ENCODE data around the gene GMPR.

Gene GMPR

GRCh38 chr6:16274885-16275589 is 36.6 kb downstream of the GMPR start:
- no peak for DNase-seq

DNA sequence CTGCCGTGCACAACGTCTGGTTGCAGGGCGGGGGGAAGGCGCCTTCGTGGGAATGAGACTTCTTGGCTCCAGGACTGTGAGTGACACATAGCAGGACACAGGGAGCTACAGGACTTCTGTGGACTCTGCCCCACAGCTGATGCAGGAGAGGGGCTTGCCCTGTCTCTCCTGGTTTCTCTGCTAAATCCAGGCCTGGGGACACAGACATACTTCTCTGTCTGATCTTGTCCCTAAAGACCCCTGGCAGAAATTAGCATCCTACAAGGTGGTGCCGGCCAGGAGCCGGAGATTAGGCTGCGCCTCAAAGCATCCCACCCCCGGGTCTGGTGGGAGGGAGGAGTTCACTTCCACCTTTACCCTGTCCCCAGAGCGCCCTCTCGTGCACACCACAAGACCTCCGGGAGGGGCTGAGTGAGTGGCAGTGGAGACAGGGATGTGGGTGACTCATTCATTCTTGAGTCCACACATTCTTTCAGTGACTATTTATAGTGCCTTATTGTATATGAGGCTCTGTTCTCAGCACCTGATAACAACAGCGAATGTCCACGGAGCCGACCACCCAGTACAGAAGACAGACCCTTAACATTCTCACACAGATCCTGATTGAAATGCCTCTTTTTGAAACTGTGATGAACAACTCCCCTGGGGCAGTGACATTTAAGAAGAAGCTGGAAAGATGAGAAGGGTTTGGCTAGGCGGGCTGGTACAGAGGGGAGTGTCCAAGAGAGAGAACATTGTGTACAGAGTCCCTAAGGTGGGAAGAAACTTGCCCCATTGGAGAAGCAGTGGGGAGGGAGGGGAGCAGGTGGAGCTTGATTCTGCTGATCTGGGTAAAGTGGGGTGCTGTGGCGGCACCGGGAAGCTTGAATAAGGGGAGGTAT is 39.0 kb downstream of the GMPR start:
- DNase-seq: no peak

DNA sequence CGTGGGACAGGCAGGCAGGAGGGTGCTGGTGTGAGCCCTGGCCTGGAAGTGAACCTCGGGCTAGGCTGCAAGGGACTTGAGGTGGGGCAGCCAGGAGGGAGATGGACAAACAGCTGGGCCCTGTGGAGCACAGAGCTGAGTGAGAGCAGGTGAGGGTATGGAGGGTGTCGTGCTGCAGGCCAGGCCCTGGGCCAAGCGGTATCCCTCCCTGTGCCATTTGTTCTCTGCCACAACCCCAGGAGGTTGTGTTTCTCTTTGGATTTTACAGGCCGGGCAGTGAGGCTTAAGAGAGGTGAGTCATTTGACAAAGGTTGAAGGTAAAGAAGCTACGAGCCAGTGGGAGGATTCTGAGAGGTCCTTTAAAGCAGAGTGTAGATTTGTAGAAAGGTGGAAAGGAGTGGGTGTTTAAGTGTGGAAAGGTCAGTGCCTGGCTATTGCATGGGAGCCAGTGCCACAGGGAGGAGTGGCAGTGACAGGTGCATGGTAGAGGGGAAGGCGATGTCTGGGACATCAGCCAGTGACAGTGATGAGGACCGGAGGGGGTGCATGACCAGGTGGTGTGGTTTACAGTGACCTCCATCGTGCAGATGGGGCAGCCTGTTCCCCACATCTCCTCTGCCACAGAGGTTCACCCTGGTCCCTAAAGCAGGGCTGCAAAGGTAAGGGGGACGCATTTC is 39.8 kb downstream of the GMPR start:
- no peak for DNase-seq

DNA sequence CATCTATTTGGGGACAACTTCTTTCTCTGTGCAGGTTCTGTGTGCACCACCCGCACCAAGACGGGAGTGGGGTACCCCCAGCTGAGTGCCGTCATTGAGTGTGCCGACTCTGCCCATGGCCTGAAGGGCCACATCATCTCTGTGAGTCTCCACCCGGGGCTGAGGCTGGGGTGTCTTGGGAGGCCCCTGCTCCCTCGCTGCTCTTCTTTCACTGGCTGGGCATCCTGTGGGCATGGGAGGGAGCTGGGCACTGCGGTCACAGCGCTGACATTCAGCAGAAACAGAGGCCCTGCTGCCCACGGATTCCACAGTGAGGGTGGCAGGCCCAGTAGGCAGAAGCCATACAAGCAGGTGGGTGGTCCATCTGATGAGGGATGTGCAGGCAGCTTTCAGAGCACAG is 40.4 kb downstream of the GMPR start:
- DNase-seq: no peak

DNA sequence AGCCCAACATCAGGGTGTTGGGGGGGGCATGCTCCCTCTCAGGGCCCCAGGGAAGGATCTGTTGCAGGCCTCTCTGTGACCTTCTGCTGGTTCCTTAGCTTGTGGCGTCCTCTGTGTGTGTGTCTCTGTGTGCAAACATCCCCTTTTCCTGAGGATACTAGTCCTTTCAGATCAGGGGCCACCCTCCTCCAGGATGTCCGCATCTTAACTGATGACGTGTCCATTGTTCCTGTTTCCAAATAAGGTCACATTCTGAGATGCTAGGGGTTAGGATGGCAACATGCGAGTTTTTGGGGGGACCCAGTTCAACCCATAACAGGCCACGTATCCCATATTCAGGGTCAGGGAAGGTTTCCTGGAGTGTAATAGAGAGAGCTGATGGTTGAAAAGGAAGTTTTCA is 40.9 kb downstream of the GMPR start:
- no peak for DNase-seq

- DNase-seq: no peak
These were observed 44.0 kb downstream of the GMPR start for GRCh38 chr6:16282370-16282769.

GRCh38 chr6:16284472-16284871 is 46.1 kb downstream of the GMPR start:
- no peak for DNase-seq

- DNase-seq: no peak
These were observed 47.2 kb downstream of the GMPR start for GRCh38 chr6:16285467-16286150.

DNA sequence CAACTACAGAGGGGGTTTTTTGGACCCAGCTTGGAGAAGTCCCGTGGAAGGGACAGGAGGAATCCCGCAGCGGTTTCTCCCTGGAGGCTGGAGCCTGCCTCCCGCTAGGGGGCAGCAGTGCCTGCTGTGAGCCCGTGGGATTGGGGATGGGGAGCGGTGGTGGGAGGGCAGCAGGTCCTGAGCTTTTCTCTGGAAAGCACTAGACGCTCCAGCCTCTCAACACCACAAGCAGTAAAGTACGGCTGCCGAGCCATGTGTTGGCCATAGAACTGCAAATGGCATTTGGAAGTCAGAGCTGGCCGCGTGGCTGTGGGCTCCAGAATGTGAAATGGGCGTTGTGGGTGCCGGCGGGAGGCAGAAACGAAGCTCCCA is 47.8 kb downstream of the GMPR start:
- DNase-seq: peak in 1 of 2 experiments; percentile 35

DNA sequence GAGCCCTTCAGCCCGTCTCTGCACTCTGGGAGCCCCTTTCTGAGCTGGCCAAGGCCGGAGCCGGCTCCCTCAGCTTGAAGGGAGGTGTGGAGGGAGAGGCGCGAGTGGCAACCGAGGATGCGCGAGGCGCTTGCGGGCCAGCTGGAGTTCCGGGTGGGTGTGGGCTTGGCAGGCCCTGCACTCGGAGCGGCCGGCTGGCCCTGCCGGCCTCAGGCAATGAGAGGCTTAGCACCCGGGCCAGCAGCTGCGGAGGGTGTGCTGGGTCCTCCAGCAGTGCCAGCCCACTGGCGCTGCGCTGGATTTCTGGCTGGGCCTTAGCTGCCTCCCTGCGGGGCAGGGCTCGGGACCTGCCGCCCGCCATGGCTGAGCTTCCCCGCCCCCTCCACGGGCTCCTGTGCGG is 49.8 kb downstream of the GMPR start:
- no peak for DNase-seq

- DNase-seq: no peak
These were observed 53.4 kb downstream of the GMPR start for GRCh38 chr6:16291739-16292138.

GRCh38 chr6:16292432-16292831 is 54.0 kb downstream of the GMPR start:
- no peak for DNase-seq

GRCh38 chr6:16292942-16293341 is 54.6 kb downstream of the GMPR start:
- no peak for DNase-seq

DNA sequence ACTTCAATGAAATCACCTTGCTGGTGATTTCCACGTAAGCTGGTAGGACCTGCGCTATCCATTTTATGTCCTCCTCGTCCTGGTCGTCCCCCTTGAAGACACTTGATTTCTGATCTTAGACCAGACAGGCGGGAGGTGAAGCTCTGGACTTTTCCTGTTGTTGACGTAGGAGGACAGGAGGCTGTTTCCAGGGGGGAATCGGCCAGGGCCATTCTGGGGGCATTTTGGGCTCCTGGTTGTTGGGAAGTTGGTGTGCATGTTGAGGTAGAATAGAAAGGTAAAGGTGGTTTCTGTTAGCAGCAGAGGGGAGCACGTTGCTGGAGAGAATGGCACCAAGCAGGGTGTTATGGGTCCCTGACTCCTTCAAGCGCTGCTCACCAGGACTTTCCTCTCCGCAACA is 56.0 kb downstream of the GMPR start:
- DNase-seq: no peak

DNA sequence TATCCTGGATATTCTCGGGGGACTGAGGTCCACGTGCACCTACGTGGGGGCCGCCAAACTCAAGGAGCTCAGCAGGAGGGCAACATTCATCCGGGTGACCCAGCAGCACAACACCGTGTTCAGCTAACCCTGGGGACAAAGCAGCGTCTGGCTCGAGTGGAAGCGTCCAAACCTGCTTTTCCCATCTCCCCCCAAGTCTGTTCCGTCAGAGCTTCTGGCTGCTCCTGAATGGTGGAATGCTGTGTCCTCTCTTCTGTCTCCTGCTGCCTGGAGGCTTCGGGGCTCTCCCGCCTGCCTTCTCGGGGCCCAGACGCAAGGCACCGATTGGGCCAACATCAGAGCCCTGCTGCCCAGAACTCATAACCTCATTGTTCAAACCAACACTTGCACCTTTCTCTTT is 56.7 kb downstream of the GMPR start:
- DNase-seq: no peak

- DNase-seq: no peak
These were observed 57.1 kb downstream of the GMPR start for GRCh38 chr6:16295471-16295870.

DNA sequence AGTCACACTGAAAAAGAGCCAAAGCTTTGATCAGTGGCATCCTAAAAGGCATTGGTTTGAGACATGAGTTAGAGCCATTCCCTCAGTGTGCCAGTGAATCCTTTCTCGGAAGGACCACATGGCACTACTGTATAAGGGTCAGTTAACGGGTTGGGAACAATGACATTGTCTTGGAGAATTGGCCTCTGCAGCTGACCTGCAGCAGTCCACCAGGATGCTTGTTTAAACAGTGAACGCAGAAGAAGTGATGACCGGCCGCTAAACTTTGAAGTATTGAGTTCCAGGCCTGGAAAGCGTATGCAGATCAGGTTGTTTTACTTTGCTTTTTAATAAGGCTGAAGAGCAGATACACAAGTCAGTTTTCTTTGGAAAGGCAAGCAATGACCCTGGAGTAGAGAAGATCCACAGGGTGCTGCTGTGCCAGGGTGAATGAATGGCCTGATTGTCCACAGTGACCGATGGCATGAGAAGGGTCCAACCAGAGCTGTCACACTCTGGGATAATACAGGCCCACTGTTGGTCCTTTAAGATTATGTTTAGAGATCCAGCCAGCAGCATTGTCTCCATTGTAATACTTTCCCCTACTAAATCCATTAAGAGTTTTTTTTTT is 57.8 kb downstream of the GMPR start:
- no peak for DNase-seq

DNA sequence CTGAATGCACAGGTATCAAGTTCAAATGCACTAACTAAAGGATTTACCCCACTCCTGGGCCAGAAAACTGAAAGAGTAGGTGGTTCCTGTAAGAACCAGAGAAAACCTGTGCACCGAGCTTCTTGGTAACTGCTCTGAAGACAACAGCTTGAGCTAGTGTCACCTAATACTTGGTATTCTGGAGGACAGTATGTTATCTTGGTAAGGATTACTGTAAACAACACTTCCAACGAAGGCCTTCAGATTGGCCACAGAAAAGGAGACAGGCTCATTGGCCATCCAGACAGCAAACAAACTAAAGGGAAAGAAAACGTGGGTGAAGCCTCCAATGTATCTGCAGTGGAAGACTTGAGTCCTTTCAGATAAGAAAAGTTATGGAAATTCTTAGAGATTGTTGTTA is 61.5 kb downstream of the GMPR start:
- DNase-seq: no peak

- no peak for DNase-seq
These were observed 63.1 kb downstream of the GMPR start for GRCh38 chr6:16301511-16301910.

DNA sequence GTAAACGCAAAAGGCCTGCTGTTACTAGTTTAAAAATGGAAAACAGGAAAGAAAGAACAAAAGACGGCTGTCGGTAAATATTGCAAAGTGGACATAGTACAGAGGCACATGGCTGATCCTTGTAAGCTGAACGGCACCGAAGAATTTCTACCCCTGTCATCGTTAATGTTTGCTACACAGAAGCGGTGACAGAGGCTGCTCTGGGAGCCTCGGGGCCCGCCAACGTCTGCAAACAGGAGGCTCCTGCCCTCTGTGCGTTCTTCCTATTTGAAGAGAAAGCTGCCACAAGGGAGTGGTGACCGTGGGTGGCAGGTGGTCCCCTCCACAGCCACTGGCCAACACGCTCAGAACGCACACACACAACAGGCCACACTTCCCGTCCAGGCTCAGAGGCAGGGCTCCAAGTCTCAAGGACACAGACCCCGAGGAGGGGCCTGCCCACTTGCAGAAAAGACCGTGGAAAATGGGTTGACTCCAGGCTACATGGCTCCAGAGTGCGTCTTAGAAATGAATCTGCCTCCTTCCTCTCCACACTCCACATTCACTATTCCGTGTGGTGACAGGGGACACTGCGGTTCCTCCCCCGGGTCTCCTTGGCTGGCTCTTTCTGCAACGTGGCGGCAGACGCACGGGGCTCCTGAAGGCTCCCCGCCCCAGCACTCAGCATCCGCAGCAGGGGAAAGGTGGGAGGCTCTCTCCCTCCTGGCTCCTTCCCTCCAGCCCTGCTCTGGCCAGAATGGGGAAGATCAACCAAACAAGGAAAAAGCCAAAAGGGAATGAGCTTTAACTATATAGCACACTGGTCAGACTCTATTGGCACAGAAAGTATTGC is 64.5 kb downstream of the GMPR start:
- no peak for DNase-seq

DNA sequence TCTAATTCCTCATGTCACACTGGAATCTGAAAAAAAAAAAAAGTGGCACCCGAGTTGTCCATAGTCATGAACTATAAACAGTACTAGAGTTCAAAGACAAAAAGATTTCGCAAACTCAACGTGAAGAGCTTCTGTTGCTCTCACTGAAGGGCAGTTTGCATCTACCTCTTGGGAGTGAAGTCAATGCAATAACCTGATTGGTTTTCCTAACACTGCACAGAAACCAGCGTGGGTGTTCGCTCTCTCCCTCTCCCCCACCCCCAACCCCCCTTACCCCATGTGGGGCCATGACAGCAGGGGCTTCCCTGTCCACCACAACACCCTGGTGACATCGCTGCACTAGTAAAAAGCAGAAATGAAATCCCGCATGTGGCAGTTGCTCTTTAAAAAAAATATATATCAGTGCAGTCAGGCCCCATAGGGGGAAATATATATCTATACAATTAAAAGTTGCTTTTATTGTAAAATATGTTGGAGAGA is 66.9 kb downstream of the GMPR start:
- no peak for DNase-seq

DNA sequence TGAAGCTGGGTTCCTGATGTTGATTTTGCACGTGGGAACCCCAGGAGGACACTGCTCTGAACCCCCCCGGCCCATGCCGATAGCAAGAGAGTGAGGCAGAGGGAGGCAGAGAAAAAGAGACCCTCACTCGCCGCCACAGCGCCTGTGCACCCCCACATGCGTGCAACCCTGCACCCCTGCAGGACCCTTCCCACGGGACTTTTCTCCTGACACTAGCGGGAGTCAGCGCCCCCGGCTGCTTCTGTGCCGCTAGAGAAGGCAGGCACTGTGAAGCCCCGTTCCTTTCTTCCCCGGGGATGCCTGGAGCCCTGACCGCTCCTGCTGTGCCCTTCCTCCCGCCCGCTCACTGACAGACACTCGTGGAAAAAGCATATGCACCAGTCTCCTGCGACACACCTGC is 67.4 kb downstream of the GMPR start:
- no peak for DNase-seq

All from NCI-H446 (cell line).